Neural cell (in vitro differentiated cells): ENCODE data around the gene CDK15. TPM values are rescaled to one million over a fixed set of nuclear protein-coding genes. Genes with fewer than 3 reads are reported as not detected.

Source experiments
- H2AFZ ChIP-seq: fragments of 200-600, 300-800 bp; sonication (generic), shearing (Covaris generic); 2 replicates; pipeline ENCODE4 v1.6.0; 2014; ENCODE audit warnings: low read depth, mild to moderate bottlenecking, antibody characterized with exemption, low read length, moderate library complexity
- H3F3A ChIP-seq: fragments of 200-600 bp; shearing (Covaris generic); 2 replicates; pipeline ENCODE4 v1.6.1; 2016; ENCODE audit warnings: mild to moderate bottlenecking, moderate library complexity, mixed read lengths, antibody characterized with exemption, low read length; ENCODE audit not compliant: insufficient read depth, poor library complexity, severe bottlenecking
- H3K27ac ChIP-seq: fragments of 200-600, 300-800 bp; sonication (generic), shearing (Covaris generic); 2 replicates; pipeline ENCODE4 v1.5.1; 2014; ENCODE audit warnings: mild to moderate bottlenecking, low read length, moderate library complexity
- H3K27me3 ChIP-seq: fragments of 300-800, 200-600 bp; sonication (generic), shearing (Covaris generic); 2 replicates; pipeline ENCODE4 v1.6.0; 2014; ENCODE audit warnings: mild to moderate bottlenecking, low read depth, low read length, moderate library complexity; ENCODE audit not compliant: insufficient read depth
- H3K36me3 ChIP-seq: fragments of 300-800, 200-600 bp; sonication (generic), shearing (Covaris generic); 2 replicates; pipeline ENCODE4 v1.5.1; 2014; ENCODE audit warnings: mild to moderate bottlenecking, antibody characterized with exemption, low read length, moderate library complexity; ENCODE audit not compliant: insufficient read depth
- H3K4me2 ChIP-seq: fragments of 300-800, 200-600 bp; sonication (generic), shearing (Covaris generic); 2 replicates; pipeline ENCODE4 v1.6.0; 2014; ENCODE audit warnings: mild to moderate bottlenecking, low read length
- H3K4me3 ChIP-seq: fragments of 300-800, 200-600 bp; sonication (generic), shearing (Covaris generic); 2 replicates; pipeline ENCODE4 v1.5.1; 2014; ENCODE audit warnings: mild to moderate bottlenecking, low read length, moderate library complexity
- H3K79me2 ChIP-seq: fragments of 200-600 bp; shearing (Covaris generic); replicated peaks from 2 replicates; pipeline ENCODE4 v1.6.0; 2014; ENCODE audit warnings: mild to moderate bottlenecking, low read length, moderate library complexity; ENCODE audit not compliant: insufficient read depth
- H3K9ac ChIP-seq: fragments of 300-800, 200-600 bp; sonication (generic), shearing (Covaris generic); 2 replicates; pipeline ENCODE4 v1.6.1; 2016; ENCODE audit warnings: mild to moderate bottlenecking, low read length, mixed read lengths
- H3K9me2 ChIP-seq: fragments of 200-600 bp; shearing (Covaris generic); 2 replicates; pipeline ENCODE4 v1.6.1; 2016; ENCODE audit warnings: mild to moderate bottlenecking, low read length, mixed read lengths; ENCODE audit not compliant: insufficient read depth
- H3K9me3 ChIP-seq: fragments of 200-600, 300-800 bp; sonication (generic), shearing (Covaris generic); 2 replicates; pipeline ENCODE4 v1.6.1; 2016; ENCODE audit warnings: mild to moderate bottlenecking, mixed run types, low read length, moderate library complexity, mixed read lengths
- H4K20me1 ChIP-seq: fragments of 200-600 bp; shearing (Covaris generic); 2 replicates; pipeline ENCODE4 v1.6.1; 2016; ENCODE audit warnings: mild to moderate bottlenecking, mixed run types; ENCODE audit not compliant: insufficient read depth
- CTCF ChIP-seq: fragments of 450-650 bp; IDR thresholded peaks from 2 replicates; pipeline ENCODE4 v1.5.1; 2014; ENCODE audit warnings: antibody characterized with exemption, mild to moderate bottlenecking, moderate library complexity; ENCODE audit not compliant: poor library complexity, severe bottlenecking
- EP300 ChIP-seq: fragments of 450-650 bp; conservative IDR thresholded peaks from 2 replicates; pipeline ENCODE4 v1.6.1; 2014; ENCODE audit warnings: antibody characterized with exemption, mild to moderate bottlenecking, moderate library complexity; ENCODE audit not compliant: poor library complexity, severe bottlenecking
- EZH2 ChIP-seq: fragments of 200-600, 300-800 bp; shearing (Covaris generic), sonication (generic); IDR thresholded peaks from 2 replicates; pipeline ENCODE4 v1.6.1; 2014; ENCODE audit warnings: antibody characterized with exemption, low read length, borderline replicate concordance, mild to moderate bottlenecking; ENCODE audit not compliant: insufficient read depth, poor library complexity, severe bottlenecking
- MXI1 ChIP-seq: fragments of 450-650 bp; conservative IDR thresholded peaks from 2 replicates; pipeline ENCODE4 v1.6.1; 2014; ENCODE audit warnings: antibody characterized with exemption, mild to moderate bottlenecking; ENCODE audit not compliant: poor library complexity, severe bottlenecking
- POLR2AphosphoS5 ChIP-seq: IDR thresholded peaks from 2 replicates; pipeline ENCODE4 v1.6.1; 2012
- RAD21 ChIP-seq: fragments of 450-650 bp; conservative IDR thresholded peaks from 2 replicates; pipeline ENCODE4 v1.6.1; 2014; ENCODE audit warnings: antibody characterized with exemption, mild to moderate bottlenecking, moderate library complexity
- REST ChIP-seq: IDR thresholded peaks from 2 replicates; pipeline ENCODE4 v1.6.1; 2012; ENCODE audit warnings: borderline replicate concordance
- SMC3 ChIP-seq: fragments of 450-650 bp; conservative IDR thresholded peaks from 2 replicates; pipeline ENCODE4 v1.6.1; 2014; ENCODE audit warnings: antibody characterized with exemption, mild to moderate bottlenecking, moderate library complexity; ENCODE audit not compliant: poor library complexity
- TAF1 ChIP-seq: IDR thresholded peaks from 2 replicates; pipeline ENCODE4 v1.6.1; 2012; ENCODE audit warnings: low read depth
- polyA plus RNA-seq: library from polyadenylated mRNA; depleted of rRNA; stranded (reverse); fragments of >200 nt; gene quantifications from 2 replicates; pipeline ENCODE4 v1.2.3, GENCODE V29; 2014

The CDK15 gene
- polyA plus RNA-seq, 1 donor from 2014 or later, result 0.09 TPM

GRCh38 chr2:201879996-201880395 lies 73.7 kb downstream of the CDK15 start:
- H3K9me3 ChIP-seq, result no peaks in the 10 kb centered on the region
- no peak overlapping the region for H3K4me2 ChIP-seq
- H2AFZ ChIP-seq, result no peak overlapping the region
- no peak overlapping the region for H3K4me3 ChIP-seq
- H4K20me1 ChIP-seq, result no peaks in the 10 kb centered on the region
- no peak overlapping the region for H3K27ac ChIP-seq
- no peaks in the 10 kb centered on the region for H3K27me3 ChIP-seq
- no peaks in the 10 kb centered on the region for H3K79me2 ChIP-seq
- no peaks in the 10 kb centered on the region for H3F3A ChIP-seq
- H3K36me3 ChIP-seq, result no peaks in the 10 kb centered on the region
- no peak overlapping the region for H3K9ac ChIP-seq
- TF ChIP-seq TAF1 (no peak), CTCF (no peak)
- no peaks in the 10 kb centered on the region for H3K9me2 ChIP-seq

DNA sequence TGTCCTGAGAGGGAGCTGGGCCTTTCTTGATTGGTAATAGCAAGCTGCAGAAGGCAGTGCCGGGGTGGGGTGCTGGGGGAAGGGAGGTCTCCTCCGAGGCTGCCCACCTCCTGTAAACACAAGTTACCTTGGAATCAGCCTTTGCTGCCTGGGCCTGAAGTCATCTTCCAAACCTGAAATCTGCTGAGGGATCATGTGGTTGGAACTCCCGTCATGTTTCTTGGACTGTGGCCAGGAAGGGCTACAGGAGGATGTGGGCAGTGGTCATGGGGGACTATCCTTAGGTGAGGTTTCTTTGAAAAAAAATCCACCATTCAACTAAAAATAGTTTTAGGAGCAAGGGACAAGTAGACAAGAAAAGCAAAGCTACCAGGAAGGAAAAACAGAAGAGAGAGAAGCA lies 74.2 kb downstream of the CDK15 start:
- Histone ChIP-seq H3F3A (no peaks in the 10 kb centered on the region), H3K36me3 (no peaks in the 10 kb centered on the region), H2AFZ (no peak overlapping the region), H3K4me2 (no peak overlapping the region), H3K79me2 (no peaks in the 10 kb centered on the region), H3K4me3 (no peak overlapping the region), H3K9me3 (no peaks in the 10 kb centered on the region), H3K9me2 (no peaks in the 10 kb centered on the region), H4K20me1 (no peaks in the 10 kb centered on the region), H3K27ac (no peak overlapping the region), H3K9ac (no peak overlapping the region), H3K27me3 (no peaks in the 10 kb centered on the region)
- no peak for TF ChIP-seq EP300
- no peak for TF ChIP-seq POLR2AphosphoS5
- TF ChIP-seq RAD21, result no peak
- no peak for TF ChIP-seq REST
- no peak for TF ChIP-seq MXI1
- TF ChIP-seq CTCF, result no peak
- TF ChIP-seq SMC3, result no peak
- TF ChIP-seq EZH2, result no peak
- no peak for TF ChIP-seq TAF1
